B cell (primary cell): ENCODE results near the gene THSD7A. TPM values are rescaled to one million over a fixed set of nuclear protein-coding genes. Genes with fewer than 3 reads are reported as not detected.

ENCODE experiments used
- ATAC-seq: fragments of 200-7000 bp; cut with Tn5 transposase; one replicate; pipeline ENCODE4 v1.10.0; 2021; ENCODE audit warnings: low read depth, mild to moderate bottlenecking, moderate number of reproducible peaks, moderate library complexity
- CTCF ChIA-PET: fragments of 350-600 bp; sonication (Branson Sonifier 250); formaldehyde crosslinking; loops from one replicate; lab custom pipeline; 2021; ENCODE audit warnings: antibody characterized with exemption, inconsistent platforms; lab: Charles Lee
- POLR2A ChIA-PET: fragments of 350-600 bp; sonication (Branson Sonifier 250); formaldehyde crosslinking; loops from one replicate; lab custom pipeline; 2021; ENCODE audit warnings: antibody characterized with exemption; lab: Charles Lee
- DNase-seq: peaks from one replicate; pipeline ENCODE4 v3.0.0; 2013
- H2AFZ ChIP-seq: 2 replicates; pipeline ENCODE4 v1.6.1; 2012; ENCODE audit warnings: mild to moderate bottlenecking, low read depth, low read length; ENCODE audit not compliant: insufficient read depth, poor library complexity, severe bottlenecking
- H3K27ac ChIP-seq, 2 donors: 1 replicate in 1 of 2; 2 replicates in 1 of 2; pipeline ENCODE4 v1.5.1; 2012 to 2013; ENCODE audit warnings: low read length in 2 of 2, mild to moderate bottlenecking in 2 of 2, moderate library complexity in 1 of 2
- H3K27me3 ChIP-seq, 4 experiments: fragments of 200-600 bp in 1 of 4; sonication (generic) in 1 of 4; replicated peaks in 1 of 4; 1 replicate in 2 of 4; 2 replicates in 2 of 4; pipeline versions ENCODE4 v1.6.1 to v1.7.0; 2013 to 2016; ENCODE audit warnings: low read length in 3 of 4, mild to moderate bottlenecking in 2 of 4, mixed read lengths in 1 of 4, moderate library complexity in 1 of 4; ENCODE audit not compliant: insufficient read depth in 4 of 4, control insufficient read depth in 3 of 4; ENCODE audit errors: control extremely low read depth in 1 of 4
- H3K36me3 ChIP-seq, 2 experiments: replicated peaks in 1 of 2; 1 replicate in 1 of 2; 2 replicates in 1 of 2; pipeline versions ENCODE4 v1.6.1 to v1.7.1; 2013; ENCODE audit warnings: low read length in 1 of 2; ENCODE audit not compliant: insufficient read depth in 2 of 2, control insufficient read depth in 1 of 2; ENCODE audit errors: control extremely low read depth in 1 of 2, extremely low read depth in 1 of 2
- H3K4me1 ChIP-seq, 2 donors: fragments of 200-600 bp in 1 of 2; sonication (generic) in 1 of 2; 1 replicate in 1 of 2; 2 replicates in 1 of 2; pipeline versions ENCODE4 v1.5.1 to v1.6.1; 2013 to 2017; ENCODE audit warnings: low read length in 2 of 2; ENCODE audit not compliant: control insufficient read depth in 2 of 2, insufficient read depth in 2 of 2
- H3K4me2 ChIP-seq: replicated peaks from 2 replicates; pipeline ENCODE3; 2012; ENCODE audit warnings: mild to moderate bottlenecking, low read depth, low read length; ENCODE audit not compliant: poor library complexity, severe bottlenecking
- H3K4me3 ChIP-seq, 5 experiments: fragments of 200-600 bp in 1 of 5; sonication (generic) in 1 of 5; 1 replicate in 3 of 5; 2 replicates in 2 of 5; pipeline versions ENCODE4 v1.5.1 to v1.7.0; 2011 to 2016; ENCODE audit warnings: low read length in 4 of 5, mild to moderate bottlenecking in 4 of 5, low read depth in 2 of 5, control low read depth in 1 of 5, moderate library complexity in 1 of 5; ENCODE audit not compliant: insufficient read depth in 1 of 5; ENCODE audit errors: control extremely low read depth in 1 of 5, extremely low read depth in 1 of 5
- H3K79me2 ChIP-seq: fragments of 200-600 bp; sonication (generic); one replicate; pipeline ENCODE4 v1.6.0; 2016; ENCODE audit warnings: low read length; ENCODE audit not compliant: control insufficient read depth, insufficient read depth
- H3K9ac ChIP-seq: fragments of 200-600 bp; sonication (generic); 2 replicates; pipeline ENCODE4 v1.6.1; 2017; ENCODE audit warnings: mild to moderate bottlenecking, low read length, moderate library complexity
- H3K9me3 ChIP-seq, 3 donors: one replicate each; pipeline versions ENCODE4 v1.6.1 to v1.7.1; 2013; ENCODE audit warnings: low read length in 2 of 3; ENCODE audit not compliant: control insufficient read depth in 2 of 3, insufficient read depth in 1 of 3; ENCODE audit errors: control extremely low read depth in 1 of 3
- H4K20me1 ChIP-seq: 2 replicates; pipeline ENCODE4 v1.6.0; 2012; ENCODE audit warnings: mild to moderate bottlenecking, low read length; ENCODE audit not compliant: insufficient read depth, control insufficient read depth, poor library complexity, severe bottlenecking
- H3K27ac Mint-ChIP-seq: one replicate; pipeline ENCODE4 v1.8.0; 2021; ENCODE audit warnings: mixed read lengths
- H3K27me3 Mint-ChIP-seq: one replicate; pipeline ENCODE4 v1.8.0; 2021; ENCODE audit warnings: mixed read lengths
- H3K4me1 Mint-ChIP-seq: one replicate; pipeline ENCODE4 v1.8.0; 2021; ENCODE audit warnings: mixed read lengths
- H3K4me3 Mint-ChIP-seq: one replicate; pipeline ENCODE4 v1.8.0; 2021; ENCODE audit warnings: mixed read lengths
- H3K9me3 Mint-ChIP-seq: one replicate; pipeline ENCODE4 v1.8.0; 2022; ENCODE audit warnings: mixed read lengths; ENCODE audit not compliant: insufficient read depth
- CTCF ChIP-seq: fragments of 200-600 bp; IDR thresholded peaks from one replicate; pipeline ENCODE4 v1.8.0; 2022; ENCODE audit warnings: antibody characterized with exemption, mild to moderate bottlenecking
- EZH2 ChIP-seq: IDR thresholded peaks from 2 replicates; pipeline ENCODE4 v1.6.1; 2012; ENCODE audit warnings: borderline replicate concordance, low read depth, mild to moderate bottlenecking, moderate library complexity, low read length; ENCODE audit not compliant: insufficient read depth, poor library complexity, severe bottlenecking
- WGBS: methylation state at CpG from one replicate; pipeline ENCODE4 v1.1.5; 2013; ENCODE audit warnings: missing lambda C conversion rate; ENCODE audit not compliant: insufficient coverage; 5-methylcytosine and 5-hydroxymethylcytosine counted together
- intact Hi-C: fragments of 100-400 bp; cut with micrococcal nuclease; formaldehyde crosslinking; loops from one replicate; pipeline ENCODE4 v1.10.0; 2022
- polyA plus RNA-seq: library from polyadenylated mRNA; depleted of rRNA; stranded (reverse); fragments of >200 nt; gene quantifications from 2 replicates; pipeline ENCODE4 v1.2.3, GENCODE V29; 2012
- total RNA-seq, 2 donors: library from RNA; stranded (reverse); fragments of 120-200 nt in 1 of 2; gene quantifications; 1 replicate in 1 of 2; 2 replicates in 1 of 2; pipeline versions ENCODE4 v1.2.3 to v1.2.4, GENCODE V29; 2013 to 2022

THSD7A gene
- total and polyA plus RNA-seq, 2 donors (not counting 1 experiment from before 2014, with no cell fraction given): not detected

- DNase-seq (no peak), ATAC-seq (no peak)
- Histone ChIP-seq H3K9me3 (no peaks in the 10 kb centered on the region), H3K27me3 (no peaks in the 10 kb centered on the region), H3K9ac (no peak overlapping the region), H3K79me2 (no peaks in the 10 kb centered on the region), H4K20me1 (no peaks in the 10 kb centered on the region), H3K4me2 (no peak overlapping the region), H3K27ac (no peak overlapping the region), H3K4me1 (no peaks in the 10 kb centered on the region), H3K4me3 (no peak overlapping the region), H2AFZ (no peak overlapping the region), H3K36me3 (no peaks in the 10 kb centered on the region)
- no peaks in the 10 kb centered on the region for H3K4me1 Mint-ChIP-seq
- no peaks in the 10 kb centered on the region for H3K27me3 Mint-ChIP-seq
- ChIA-PET CTCF (no interaction called here), POLR2A (no interaction called here)
- TF ChIP-seq CTCF (no peak), EZH2 (no peak)
- H3K9me3 Mint-ChIP-seq: no peaks in the 10 kb centered on the region
- intact Hi-C loops: no loop called here
- no peak overlapping the region for H3K27ac Mint-ChIP-seq
- no CpG with 5 or more reads among the region's 1 CpG for WGBS
- no peak overlapping the region for H3K4me3 Mint-ChIP-seq
Measured at GRCh38 chr7:11655642-11656041, 176.4 kb downstream of the THSD7A start.

GRCh38 chr7:11655163-11655562 is 176.8 kb downstream of the THSD7A start:
- no peak overlapping the region for H3K4me2 ChIP-seq
- no peak overlapping the region for H3K4me3 Mint-ChIP-seq
- H3K27ac ChIP-seq: no peak overlapping the region
- ATAC-seq (no peak), DNase-seq (no peak)
- H4K20me1 ChIP-seq: no peaks in the 10 kb centered on the region
- H3K79me2 ChIP-seq: no peaks in the 10 kb centered on the region
- ChIA-PET POLR2A (no interaction called here), CTCF (no interaction called here)
- no peak overlapping the region for H3K4me3 ChIP-seq
- no peaks in the 10 kb centered on the region for H3K9me3 Mint-ChIP-seq
- H3K9me3 ChIP-seq: no peaks in the 10 kb centered on the region
- H2AFZ ChIP-seq: no peak overlapping the region
- H3K9ac ChIP-seq: no peak overlapping the region
- intact Hi-C loops: no loop called here
- no peaks in the 10 kb centered on the region for H3K4me1 ChIP-seq
- H3K4me1 Mint-ChIP-seq: no peaks in the 10 kb centered on the region
- H3K36me3 ChIP-seq: no peaks in the 10 kb centered on the region
- TF ChIP-seq EZH2 (no peak), CTCF (no peak)
- H3K27me3 Mint-ChIP-seq: no peaks in the 10 kb centered on the region
- no peaks in the 10 kb centered on the region for H3K27me3 ChIP-seq
- no peak overlapping the region for H3K27ac Mint-ChIP-seq
